NCI-H510A treated with DMSO at 0.1 percent for 48 hours (cell line): ENCODE results near the gene LRMDA.

Experiments used
- DNase-seq: peaks from one replicate; lab custom pipeline; 2025; lab: John Stamatoyannopoulos, UW

LRMDA gene

GRCh38 chr10:75475460-75476182 is 44.2 kb downstream of the LRMDA start:
- DNase-seq: no peak

DNA sequence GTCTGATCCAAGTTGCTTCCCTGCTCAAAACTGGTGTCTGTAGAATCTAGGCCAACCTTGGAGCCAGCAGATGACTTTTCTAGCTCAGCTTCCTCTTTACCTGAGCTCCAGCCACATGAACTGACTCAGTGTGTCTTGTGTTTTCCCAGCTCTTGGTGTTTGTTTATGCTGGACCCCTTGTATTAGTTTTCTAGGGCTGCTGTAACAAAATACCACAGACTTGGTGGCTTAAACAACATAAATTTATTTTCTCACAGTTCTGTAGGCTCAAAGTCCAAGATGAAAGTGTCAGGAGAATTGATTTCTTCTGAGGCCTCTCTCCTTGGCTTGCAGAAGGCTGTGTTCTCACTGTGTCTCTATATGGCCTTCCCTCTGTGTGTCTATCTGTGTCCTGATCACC is 45.1 kb downstream of the LRMDA start:
- no peak for DNase-seq

- no peak for DNase-seq
Measured at GRCh38 chr10:75476985-75477384, 45.6 kb downstream of the LRMDA start.

DNA sequence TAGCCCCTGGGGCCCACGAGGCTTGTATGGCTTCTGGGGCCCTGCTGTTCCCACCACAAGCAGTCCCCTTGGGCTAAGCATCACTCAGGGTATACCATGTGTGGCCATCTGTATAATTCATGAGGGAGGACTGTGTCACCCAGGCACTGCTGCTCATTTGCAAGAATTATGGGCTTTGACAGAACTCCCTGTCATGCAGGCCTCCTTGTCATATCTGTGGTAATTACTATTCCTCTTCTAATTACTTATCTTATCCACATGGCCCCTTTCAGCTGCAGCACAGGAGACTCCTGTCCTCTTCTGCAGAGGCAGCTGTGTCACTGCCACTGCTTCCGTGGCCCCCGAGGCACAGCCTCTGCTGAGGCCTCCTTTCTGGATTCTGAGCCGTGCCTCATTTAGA is 46.3 kb downstream of the LRMDA start:
- no peak for DNase-seq

GRCh38 chr10:75480374-75480773 is 49.0 kb downstream of the LRMDA start:
- no peak for DNase-seq

DNA sequence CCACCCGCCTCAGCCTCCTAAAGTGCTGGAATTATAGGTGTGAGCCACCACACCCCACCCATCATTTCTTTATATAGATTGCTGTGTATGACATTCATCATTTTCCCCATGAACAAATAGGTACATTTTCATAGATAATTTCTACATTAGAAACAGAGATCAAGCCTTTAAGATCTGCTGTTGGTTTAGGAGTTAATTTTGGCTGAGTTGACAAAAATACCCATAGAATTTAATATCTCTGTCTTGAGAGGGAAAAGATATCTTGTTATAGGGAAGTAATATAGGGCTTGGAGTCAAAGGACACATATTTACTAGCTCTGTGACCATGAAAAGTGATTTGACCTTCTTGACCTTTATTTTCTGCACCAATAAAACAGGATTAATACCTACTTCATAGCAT is 51.8 kb downstream of the LRMDA start:
- DNase-seq: no peak

GRCh38 chr10:75484717-75485116 is 53.3 kb downstream of the LRMDA start:
- DNase-seq: no peak

DNA sequence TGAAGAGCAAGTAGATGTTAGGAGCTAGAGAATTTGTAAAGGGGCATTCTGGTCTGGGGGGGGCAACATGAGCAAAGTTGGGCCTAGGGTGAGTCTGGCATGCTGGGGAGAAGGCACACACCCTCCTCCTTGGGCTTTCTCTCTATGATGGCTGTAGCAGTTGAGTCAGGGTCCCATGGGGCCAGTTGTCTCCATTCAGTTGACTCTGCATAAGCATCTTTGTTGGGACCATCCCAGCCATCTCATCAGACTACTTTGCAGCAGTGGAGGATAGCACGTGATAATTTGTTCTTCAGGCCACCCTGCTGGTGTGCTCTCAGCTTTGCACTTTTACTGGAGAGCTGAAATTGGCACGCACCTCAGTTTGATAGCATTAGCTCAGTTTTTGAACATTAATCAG is 55.2 kb downstream of the LRMDA start:
- no peak for DNase-seq

- no peak for DNase-seq
Measured at GRCh38 chr10:75487087-75487754, 55.8 kb downstream of the LRMDA start.

GRCh38 chr10:75487755-75488125 is 56.3 kb downstream of the LRMDA start:
- no peak for DNase-seq

DNA sequence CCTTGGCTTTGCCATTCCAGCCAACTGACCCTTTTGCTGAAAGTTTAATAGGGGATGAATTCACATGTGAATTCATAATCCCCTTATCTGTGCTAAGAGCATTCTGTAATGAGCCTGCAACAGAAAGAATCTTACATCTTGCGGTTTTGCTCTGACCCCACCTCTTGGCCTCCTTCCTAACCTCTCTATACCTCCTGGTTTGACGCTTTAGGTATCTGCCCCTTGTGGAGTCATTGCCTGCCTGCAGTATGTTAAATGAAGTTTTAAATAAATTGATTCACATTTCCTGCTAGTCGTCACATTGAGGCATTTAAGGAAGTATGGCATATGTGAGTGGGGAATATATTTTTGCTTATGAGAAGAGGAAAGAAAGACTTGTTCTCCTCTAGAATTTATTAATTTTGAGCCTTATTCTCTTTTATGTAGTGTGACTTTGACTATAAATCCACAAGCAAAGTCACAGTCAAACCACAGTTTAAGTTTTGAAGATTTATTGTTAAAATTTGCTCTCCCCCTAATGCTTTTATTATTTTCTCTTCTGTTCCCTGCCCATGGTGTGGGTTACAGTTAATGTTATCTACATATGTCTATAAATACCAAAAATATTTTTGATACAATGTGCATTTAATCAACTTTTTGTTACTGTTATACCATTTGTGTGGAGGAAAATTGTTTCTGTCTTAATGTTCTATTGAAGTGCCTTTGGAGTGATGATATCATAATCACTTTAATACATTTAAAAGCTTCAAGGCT is 60.9 kb downstream of the LRMDA start:
- DNase-seq: no peak

DNA sequence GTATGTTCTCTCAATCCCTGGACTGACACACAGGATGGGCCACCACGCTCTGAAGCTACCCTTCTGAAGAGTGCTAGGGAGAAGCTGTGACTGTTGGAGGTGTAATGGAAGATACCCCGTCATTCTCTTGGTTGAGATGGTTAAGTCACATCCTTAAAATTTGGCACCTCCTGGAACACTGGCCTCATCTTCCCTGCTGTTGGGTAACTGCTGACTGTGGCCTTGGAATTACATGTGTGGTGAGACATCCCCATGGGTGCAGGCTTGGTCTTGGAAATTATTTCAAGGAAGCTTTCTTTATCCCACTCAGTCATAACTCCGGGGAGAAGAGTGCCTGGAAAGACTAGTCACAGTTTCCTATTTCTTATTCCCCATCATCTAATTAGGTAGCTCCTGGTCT is 62.0 kb downstream of the LRMDA start:
- DNase-seq: no peak

DNA sequence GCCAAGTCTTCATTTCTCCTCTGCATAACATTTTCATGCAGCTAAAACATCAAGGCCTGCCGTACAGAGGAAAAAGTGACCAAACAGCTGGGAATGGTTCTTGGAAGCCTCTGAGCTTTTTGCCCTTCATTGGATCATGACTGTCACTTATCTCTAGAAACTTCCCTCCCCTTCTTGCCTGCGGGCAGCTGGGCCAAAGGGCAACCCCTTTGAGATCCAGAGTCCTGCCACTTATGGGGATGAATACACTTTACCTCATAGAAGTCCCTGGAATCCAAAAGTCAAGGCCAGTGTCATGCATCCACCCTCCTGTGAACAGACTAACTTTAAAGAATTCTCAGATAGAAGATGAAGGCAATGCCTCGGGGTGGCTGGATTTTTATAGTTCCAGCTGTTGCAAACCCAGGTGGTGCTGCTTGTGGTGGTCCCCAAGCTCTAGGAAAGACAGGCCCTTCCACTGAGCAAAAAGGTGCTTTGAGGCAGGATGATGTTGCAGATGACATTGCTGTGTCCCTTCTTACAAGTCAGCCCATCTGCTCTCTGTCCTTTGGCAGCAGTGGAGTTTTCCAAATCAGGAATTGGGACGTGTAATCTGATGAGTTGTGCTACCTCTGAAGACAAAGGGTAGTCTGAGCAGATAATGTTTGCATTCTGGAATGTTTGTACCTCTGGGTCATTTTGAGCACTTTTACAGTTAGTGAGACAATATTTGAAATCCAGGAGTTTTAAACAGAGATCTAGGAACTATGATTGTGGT is 64.2 kb downstream of the LRMDA start:
- no peak for DNase-seq

DNA sequence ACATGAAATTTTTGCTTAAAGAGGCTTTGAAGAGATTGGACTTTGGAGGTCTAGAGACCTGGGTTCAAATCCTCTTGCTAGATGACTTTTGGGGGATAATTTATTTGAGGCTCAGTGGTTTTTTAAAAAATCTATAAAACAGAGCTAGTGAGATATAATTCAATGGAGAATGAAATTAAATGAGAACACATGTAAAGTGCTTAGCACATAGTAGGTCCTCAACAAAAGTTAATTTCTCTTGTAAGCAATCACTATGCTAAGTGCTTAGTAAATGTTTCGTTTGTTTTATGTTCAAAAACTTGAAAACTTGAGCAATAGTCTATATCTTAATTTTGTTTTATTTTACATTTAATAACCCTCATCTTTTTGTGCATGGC is 64.8 kb downstream of the LRMDA start:
- no peak for DNase-seq

- peak; percentile 12 for DNase-seq
Measured at GRCh38 chr10:75497997-75498883, 66.8 kb downstream of the LRMDA start.

DNA sequence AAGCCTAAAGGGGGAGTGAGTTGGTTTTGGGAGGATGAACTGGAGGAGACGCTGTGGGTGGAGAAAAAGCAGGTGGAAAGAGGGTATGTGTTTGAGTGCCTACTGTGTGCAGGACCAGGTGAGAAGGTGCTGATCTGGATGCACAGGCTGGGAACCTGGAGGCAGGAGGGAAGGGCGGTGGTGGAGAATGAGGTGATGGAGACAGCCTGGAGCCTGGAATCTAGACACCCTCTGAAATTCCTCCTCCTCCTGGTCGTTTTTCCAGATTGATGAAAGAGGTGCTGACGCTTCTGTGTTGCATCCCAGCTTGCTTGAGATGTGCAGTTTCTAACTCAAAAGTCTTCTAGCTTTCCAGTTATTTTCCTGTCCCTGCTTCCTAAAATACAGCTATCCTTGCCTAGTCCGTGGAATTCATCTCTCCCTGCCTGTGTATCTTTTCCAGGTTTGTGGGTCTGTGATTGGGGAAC is 67.5 kb downstream of the LRMDA start:
- no peak for DNase-seq

- no peak for DNase-seq
Measured at GRCh38 chr10:75499556-75500160, 68.2 kb downstream of the LRMDA start.

GRCh38 chr10:75502389-75502788 is 71.0 kb downstream of the LRMDA start:
- no peak for DNase-seq

GRCh38 chr10:75502838-75503237 is 71.4 kb downstream of the LRMDA start:
- no peak for DNase-seq

DNA sequence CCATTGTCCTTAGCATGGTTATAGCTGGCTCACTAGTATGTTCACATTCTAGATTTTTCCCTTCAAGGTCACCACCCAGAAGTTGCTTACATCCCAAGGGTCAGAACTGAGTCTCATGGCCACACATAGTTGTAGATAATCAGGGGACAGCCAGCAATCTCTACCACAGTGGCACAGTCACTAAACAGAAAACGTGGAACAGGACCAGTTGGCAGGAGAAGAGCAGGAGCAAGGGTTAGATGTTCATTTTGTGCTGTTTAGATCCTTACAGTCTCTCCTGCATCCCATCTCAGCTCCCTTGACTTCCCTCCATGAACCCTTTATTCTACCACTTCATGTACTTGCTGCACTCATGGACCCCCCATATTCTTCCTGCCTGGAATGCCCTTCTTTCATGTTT is 73.9 kb downstream of the LRMDA start:
- no peak for DNase-seq
